ENCODE data around the gene SUGCT.
"Not testable (repeated sequence)": the region's sequence is repeated elsewhere in the genome, so short reads cannot be mapped to it uniquely, and the experiment has no call there.

SUGCT gene

DNA sequence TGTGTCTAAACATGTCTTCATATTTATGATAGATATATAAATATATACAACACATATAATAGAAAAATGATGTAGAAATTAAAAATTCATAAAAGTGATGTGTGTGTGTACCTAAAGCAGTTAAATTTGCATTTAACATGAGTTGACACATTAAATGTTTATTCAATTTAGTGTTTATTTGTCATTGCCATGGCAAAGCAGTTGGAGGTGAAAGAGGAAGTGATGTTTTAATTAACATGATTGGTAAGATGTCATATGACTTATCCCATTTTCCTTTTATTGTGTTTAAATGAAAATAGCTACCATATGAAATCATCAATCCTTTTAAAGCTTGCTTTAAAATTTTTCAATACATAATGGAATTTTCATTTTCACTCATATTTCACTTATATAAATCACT lies 452.6 kb downstream of the SUGCT start:
- no peak for DNase-seq

DNA sequence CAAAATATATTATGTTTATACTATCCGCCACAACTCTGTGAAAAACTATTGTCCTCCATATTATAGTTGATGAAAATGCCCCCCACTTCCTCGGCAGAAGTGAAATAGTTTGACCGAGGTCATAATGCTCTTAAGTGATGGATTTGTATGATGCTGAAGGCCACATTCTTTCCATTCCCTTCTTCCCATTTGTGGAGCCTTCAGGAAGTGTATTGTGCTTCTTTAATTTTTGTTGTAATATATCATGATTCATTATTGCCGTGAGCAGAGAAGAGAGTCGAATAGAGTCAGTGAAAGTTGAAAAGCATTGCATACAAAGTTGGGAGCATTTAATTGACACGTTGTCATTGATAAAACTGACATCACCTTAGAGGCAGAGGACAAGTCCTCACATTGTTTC lies 460.3 kb downstream of the SUGCT start:
- DNase-seq = no peak

- no peak for DNase-seq
Observed at GRCh38 chr7:40595832-40596231, 461.0 kb downstream of the SUGCT start.

GRCh38 chr7:40597517-40597916 lies 462.7 kb downstream of the SUGCT start:
- no peak for DNase-seq

DNA sequence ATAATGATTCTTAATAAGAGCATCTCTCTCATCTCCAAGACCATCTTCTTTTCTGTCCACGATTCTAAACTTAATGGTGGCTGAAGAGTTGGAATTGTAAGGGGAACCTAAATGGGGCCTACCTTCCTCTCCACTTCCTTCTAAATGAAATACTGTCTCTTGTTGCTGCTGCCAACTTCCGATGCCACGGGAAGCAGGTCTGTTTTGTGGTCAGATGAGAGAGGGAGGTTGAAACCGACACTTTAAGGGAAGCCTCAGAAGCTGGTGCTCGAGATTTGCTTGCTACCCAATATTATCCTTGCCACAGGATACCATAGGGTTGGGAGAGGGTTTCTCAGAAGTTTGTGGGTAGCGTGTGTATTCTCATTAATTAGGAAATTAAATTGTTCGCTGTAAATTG lies 464.1 kb downstream of the SUGCT start:
- DNase-seq = no peak

DNA sequence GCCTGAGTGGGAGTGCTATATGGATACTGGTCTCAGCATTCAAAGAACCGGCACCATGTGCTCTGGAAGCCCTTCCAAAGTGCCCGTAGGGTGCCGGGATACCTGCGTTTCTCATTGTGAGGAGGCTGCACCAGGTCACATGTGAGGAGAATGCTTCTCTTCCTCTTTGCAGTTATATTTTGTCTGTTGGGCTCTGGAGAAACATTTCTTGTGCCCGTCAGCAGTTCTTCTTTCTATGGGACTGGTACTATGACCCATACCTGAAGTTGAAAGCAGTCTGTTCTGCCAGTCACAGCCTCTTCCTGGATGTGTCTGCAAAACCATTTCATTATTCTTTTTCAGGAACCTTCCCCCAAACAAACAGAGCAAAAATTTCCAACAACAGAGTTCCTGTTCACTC lies 465.0 kb downstream of the SUGCT start:
- DNase-seq = no peak

DNA sequence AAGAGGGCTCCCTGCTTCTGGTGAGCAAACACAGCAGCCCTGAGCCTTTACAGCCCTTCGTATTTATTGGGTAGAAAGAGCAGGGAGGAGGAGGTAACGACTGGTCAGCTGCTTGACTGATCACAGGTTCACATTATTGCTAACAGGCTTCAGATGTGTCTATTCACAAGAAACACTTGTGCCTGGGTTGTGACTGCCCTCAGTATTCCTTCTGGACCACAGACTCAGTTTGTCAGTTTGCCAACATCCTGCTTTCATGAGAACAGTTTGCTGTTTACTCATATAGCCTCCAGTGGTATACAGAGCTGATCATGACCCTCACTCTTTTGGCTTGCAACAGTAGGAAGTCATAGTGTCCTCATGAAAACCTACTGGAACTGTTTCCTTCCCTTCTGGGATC lies 467.5 kb downstream of the SUGCT start:
- not testable (repeated sequence) for DNase-seq

GRCh38 chr7:40604601-40605438 lies 470.0 kb downstream of the SUGCT start:
- no peak for DNase-seq

DNA sequence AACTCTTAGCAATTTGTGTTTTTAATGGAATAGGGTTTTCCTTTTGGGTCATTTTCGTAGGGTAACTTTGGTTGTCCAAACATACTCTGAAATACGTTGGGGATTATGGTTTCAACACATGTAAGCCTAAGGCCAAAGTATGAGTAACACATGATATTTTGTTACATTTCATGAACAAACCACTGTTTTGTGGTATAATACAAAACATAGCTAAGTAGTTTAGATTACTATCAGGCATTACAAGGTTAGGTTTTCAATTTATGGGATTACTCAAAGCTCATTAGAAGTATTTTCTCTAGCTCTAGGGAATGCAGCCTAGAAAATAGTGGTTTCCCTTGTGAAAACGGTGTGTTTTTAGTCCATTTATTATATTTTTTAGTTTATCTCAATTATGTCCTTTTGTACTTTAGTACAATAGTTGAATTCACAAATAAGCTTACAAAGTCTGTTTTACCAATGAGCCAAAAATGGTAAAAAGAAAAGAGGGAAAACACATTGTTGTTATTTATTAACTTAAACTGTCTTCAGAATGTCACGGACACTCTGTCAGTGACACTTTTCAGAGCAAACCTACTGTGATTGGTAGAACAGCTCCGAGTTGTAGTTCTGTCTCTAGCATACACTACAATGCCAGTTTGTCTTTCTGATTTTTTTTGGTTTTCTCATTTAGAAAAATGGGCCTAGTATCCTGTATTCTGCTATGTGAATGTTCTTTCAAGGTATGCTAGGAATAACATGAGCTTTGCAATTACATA lies 473.7 kb downstream of the SUGCT start:
- DNase-seq = no peak

DNA sequence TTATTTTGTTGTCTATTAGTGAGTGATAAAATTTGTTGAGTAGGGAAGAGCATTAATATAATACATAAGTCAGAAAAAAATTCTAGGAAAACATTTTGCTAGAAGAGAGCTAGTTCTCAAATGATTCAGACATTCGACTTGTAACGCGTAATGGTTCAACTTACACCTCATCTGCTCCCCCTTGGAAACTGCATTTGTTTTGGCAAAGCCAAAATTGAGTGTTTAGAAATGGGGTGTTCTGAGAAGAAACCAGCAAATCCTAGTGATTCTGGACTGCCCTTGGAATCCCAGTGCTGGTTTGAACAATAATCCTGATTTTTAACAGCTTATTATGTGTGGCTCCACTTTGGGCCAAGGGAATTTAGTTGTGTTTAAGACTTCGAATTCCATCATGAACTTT lies 475.7 kb downstream of the SUGCT start:
- no peak for DNase-seq

- no peak for DNase-seq
Observed at GRCh38 chr7:40611095-40611871, 476.5 kb downstream of the SUGCT start.

DNA sequence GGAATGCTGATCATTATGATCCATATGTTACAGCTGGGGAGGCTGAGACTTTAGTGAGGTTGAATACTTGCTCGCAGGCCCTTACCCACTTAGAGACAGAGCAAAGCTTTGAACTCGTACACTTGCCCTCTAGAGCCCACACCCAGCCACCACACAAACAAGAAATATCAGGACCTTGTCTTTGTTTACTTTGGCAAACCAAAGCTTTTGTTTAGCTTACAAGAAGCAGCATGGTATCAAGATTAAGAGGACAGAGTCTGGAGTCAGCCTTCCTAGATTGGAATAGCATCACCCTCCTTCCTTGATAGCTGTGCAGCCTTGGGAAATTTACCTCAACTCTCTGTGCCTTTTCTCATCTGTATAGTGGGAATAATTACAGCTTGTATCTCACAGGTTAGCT lies 477.5 kb downstream of the SUGCT start:
- no peak for DNase-seq

DNA sequence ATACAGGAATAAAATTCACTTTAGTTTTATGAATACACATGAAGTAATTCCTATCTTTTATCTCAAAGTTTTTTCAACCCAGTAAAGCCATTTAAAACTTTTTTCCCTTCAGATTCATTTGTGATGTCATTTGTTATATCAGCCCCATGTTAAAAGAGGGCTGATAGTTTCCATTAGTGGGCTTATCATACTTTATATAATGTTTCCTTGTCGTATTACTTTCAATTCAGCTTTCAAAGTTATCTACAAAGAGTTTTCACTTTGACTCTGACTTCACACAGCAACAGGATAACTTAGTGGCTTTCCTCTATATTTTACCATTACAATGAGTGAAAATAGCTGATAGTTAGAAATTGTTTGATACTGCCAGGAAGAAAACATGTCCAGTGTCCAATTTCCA lies 484.8 kb downstream of the SUGCT start:
- no peak for DNase-seq

- no peak for DNase-seq
Observed at GRCh38 chr7:40621592-40621998, 486.8 kb downstream of the SUGCT start.

DNA sequence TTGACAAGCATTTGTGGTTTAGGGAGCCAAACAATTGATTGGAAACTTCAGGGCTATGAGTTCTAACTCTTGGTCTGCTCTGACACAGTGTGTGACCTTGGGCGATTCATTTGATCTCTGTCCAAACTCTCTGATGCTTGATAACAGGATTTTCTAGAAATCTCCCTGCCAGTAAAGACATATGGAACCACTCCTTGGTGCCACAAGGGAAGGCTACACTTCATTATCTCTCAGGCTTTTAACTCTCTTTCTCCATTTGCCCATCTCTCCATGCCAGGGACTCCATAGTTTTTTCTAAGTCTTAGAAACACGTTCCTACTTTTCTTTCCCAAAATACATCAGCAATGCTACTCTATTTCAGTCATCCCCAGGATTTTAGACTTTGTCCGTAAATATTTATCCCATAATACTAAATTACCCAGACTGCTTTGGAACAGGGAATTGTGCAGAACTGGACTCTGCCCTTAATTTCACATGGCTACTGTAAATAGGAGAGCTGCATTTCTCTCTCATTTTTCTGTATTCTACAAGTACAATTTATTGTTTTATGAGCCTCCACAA lies 488.2 kb downstream of the SUGCT start:
- DNase-seq = no peak

DNA sequence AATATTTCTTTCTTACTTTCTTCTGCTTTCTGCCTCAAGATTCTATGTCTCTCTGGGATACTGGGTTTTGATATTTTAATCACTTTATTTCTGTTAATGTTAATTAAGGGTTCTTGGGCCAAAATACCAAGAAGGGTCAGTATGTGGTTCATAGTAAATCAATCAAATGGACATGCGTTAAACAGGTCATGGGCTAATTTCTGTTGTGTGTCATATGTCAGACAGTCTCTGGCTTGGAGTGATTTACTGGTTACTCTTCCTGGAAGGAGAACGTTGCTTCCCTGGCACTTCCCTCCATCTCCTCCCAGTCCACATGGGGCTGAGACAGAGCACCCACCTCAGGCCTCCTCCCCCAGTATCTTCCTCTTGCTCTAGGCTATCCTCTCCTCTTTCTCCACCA lies 489.1 kb downstream of the SUGCT start:
- no peak for DNase-seq

- not testable (repeated sequence) for DNase-seq
Observed at GRCh38 chr7:40627361-40627760, 492.6 kb downstream of the SUGCT start.

DNA sequence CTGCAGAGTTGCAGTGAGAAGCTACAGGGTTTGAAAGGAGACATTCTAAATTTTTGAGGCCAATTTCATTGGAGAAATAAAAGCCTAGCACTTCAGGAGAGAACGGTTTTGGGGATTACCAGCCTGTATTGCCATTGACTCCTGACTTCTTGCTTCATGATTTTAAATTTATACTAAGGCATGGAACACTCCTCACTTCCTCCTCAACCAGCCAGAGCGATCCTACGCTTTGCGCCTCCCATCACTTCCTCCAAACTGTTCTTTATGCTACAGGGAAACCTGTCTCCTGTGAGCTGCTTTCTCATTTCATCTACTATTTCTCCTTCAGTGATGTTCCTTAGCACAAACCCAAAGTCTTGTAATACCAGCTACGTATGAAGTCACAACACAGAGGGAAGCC lies 495.1 kb downstream of the SUGCT start:
- no peak for DNase-seq

GRCh38 chr7:40634118-40634517 lies 499.3 kb downstream of the SUGCT start:
- DNase-seq = no peak

DNA sequence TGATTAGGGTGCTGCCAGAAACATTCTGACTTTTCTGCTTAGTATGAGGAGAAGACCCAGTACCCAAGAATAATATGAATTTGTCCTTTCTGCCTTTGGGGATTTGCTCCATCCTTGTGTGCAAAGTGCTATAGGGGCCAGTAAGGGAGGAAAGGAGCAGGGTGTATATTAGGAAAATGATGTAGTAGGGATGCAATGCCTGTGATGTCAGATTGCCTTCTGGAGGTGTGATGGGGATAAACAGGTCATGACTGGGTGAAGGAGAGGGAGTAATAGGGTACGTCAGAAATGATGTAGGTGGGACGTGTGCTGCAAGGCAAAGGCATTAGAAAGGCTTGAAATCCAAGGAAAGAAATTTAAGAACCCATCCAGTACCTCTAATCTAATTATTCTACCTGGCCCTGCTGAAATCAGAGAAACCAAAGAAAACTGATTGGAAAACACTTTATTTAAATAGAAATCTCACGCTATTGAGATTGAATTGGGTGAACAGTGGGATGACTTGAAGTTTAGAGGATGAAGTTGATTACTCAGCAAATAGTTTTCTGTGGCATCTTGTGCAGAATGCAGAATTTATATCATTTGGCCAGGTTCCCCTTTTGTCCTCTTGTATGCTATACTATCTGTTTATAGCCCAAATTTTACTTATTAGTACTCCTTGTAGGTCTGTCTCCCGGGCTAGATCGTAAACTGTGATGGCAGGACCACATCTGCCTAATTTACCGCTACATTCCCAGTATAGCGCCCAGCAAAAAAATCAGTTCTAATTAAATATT lies 503.9 kb downstream of the SUGCT start:
- no peak for DNase-seq

DNA sequence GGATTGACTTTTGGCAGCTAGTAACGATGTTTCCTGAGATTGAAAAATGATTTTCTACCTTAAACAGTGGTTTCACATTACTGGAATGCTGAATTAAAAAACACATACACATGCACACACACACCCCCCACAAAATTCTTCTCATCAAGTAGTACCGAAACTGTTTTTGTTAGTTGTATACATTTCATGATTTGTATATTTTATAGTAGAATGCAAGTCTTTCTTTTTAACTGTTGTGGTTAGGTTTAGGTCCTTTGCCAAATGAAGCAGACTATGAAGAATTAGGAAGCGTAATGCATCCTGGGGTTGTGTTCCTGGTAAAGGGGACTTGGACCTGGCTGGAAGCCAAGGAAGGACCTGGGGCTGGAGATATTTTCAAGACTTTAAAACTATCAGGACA lies 505.8 kb downstream of the SUGCT start:
- no peak for DNase-seq

GRCh38 chr7:40641701-40642100 lies 506.9 kb downstream of the SUGCT start:
- no peak for DNase-seq

DNA sequence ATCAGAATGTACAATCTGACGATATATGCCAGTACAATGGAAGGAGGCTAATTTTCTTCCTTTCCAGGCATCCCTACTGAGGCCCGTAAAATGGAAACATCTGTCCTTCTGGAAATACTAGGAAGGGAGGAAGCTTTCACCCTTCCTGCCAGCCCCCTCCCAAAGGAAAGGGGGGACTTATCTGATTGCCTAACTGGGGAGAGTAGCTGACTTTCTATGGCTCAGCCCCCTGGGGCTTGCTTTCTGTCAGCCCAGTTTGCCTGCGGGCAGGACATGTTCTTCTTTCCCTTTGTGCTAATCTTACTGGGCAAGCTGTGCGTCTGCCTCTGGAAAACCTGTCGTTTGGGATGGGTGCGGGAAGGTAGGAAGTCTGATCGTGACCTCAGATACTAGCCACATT lies 508.9 kb downstream of the SUGCT start:
- no peak for DNase-seq

Data from NCI-H1048 (cell line).